Ectodermal cell (in vitro differentiated cells): Measurements from ENCODE around the gene NR5A1.
A peak's percentile ranks its signal among the peaks of the same experiment; 100 is the strongest.

ENCODE experiments used
- H3K27ac ChIP-seq: 2 replicates; pipeline ENCODE4 v1.7.0; 2013; ENCODE audit warnings: mild to moderate bottlenecking, low read depth, low read length; ENCODE audit not compliant: insufficient read depth, poor library complexity, severe bottlenecking
- H3K27me3 ChIP-seq: 2 replicates; pipeline ENCODE4 v1.7.0; 2013; ENCODE audit warnings: mild to moderate bottlenecking, low read length; ENCODE audit not compliant: insufficient read depth, control insufficient read depth, poor library complexity, severe bottlenecking
- H3K36me3 ChIP-seq: one replicate; pipeline ENCODE4 v1.7.0; 2013; ENCODE audit warnings: low read length; ENCODE audit not compliant: control insufficient read depth, insufficient read depth
- H3K4me1 ChIP-seq: one replicate; pipeline ENCODE4 v1.7.0; 2013; ENCODE audit warnings: low read length; ENCODE audit not compliant: control insufficient read depth, insufficient read depth
- H3K4me3 ChIP-seq: 2 replicates; pipeline ENCODE4 v1.7.0; 2013; ENCODE audit warnings: low read depth, low read length, control low read depth; ENCODE audit not compliant: insufficient read depth
- H3K9me3 ChIP-seq: 2 replicates; pipeline ENCODE4 v1.7.0; 2013; ENCODE audit warnings: mild to moderate bottlenecking, low read length, moderate library complexity; ENCODE audit not compliant: control insufficient read depth
- WGBS, 2 experiments: methylation state at CpG; one replicate each; pipeline ENCODE4 v1.1.7; 2013; ENCODE audit warnings: missing lambda C conversion rate in 2 of 2; 5-methylcytosine and 5-hydroxymethylcytosine counted together

Gene NR5A1

DNA sequence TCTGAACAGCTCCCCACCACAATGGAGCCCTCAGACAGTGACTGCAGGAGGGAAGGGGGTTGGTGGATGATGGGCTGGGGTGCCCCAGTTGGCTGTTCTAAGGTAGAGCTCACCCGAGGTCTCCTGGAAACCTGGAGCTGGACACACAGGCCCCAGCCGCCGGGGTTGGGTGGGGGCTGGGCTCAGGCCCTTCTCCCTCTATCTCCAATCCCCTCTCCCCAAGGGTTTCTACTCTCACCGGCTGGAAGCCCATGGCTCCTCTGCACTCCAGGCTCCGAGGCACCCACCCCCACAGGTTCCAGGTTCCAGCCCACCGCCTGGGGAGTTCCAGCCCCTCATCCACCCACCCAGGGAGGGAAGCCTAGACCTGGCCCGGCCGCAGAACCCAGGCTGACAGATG is 766 bp downstream of the NR5A1 start:
- H3K4me3 ChIP-seq, result no peak overlapping the region
- peaks cover 54% of the 10 kb centered on the region for H3K27me3 ChIP-seq
- H3K36me3 ChIP-seq, result no peaks in the 10 kb centered on the region
- no peak overlapping the region for H3K27ac ChIP-seq
- no peaks in the 10 kb centered on the region for H3K9me3 ChIP-seq
- H3K4me1 ChIP-seq, result no peaks in the 10 kb centered on the region
- 81 to 84% methylated on average over 8 of the region's 8 CpGs for WGBS, 2 experiments

DNA sequence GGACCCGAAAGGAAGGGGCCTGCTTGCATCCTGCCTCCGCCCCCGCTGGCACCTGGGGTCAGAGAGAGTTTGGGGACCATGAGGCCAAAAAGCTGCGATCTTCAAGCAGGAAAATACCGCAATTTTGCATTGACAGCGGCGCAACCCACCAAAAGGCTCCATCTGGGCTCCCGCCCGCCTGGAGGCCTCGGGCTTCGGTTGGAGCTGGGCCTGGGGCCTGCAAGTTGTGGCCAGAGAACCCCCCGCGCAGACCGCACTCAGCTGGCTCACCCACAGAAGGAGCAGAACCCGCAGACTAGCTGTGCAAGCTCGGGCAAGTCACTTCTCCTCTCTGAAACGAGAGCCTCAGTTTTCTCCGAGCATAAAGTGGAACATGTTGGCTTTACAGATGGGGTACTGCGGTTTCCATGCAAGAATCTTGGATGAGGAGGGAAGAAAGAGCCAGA is 1.3 kb downstream of the NR5A1 start:
- Histone ChIP-seq H3K27ac (no peak overlapping the region), H3K4me3 (no peak overlapping the region), H3K4me1 (no peaks in the 10 kb centered on the region), H3K9me3 (no peaks in the 10 kb centered on the region), H3K36me3 (no peaks in the 10 kb centered on the region), H3K27me3 (peaks cover 59% of the 10 kb centered on the region)
- WGBS, 2 experiments, result 91 to 92% methylated on average over 19 of the region's 19 CpGs

DNA sequence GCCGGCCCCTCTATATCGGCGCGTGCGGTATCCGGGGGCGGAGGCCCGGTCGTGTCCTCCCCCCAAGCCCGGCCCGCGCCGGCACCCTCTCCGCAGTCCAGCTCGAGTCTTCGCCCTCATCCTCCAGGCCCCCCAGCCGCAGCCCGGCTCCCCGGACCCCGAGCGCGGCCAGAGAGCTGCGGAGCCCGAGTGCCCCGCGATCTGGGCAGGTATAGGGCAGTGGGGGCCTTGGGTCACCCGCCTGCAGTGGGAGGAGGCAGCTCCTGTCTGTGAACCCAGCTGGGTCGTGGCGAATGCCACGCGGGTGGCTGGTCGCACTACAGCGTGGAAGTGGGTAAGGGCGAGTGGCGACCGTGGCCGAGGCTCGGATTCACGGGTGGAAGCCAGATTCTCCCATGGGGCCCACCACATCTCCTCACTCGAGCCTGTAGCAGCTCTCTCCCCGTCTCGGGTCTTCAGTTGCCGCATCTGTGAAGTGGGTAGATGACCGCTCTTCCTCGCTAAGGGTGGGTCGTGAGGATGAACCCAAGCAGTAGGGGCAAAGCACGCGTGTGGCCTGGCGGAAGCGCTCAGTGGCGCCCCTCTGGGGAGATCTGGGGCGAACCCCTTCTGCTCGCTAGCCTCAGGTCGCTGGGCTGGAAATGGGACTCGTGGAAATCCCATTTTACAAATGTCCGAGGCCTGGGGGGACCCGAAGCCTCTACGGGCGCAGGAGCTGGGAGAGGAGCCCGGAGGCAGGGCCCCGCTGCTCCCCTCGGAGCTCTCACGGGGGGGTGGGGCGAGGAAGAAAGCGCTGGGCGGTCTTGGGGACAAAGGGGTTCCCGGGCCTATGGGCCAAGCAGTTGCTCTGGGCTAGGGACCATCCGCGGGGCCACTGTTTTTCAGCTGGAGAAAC is 1.9 kb downstream of the NR5A1 start:
- Histone ChIP-seq H3K9me3 (no peaks in the 10 kb centered on the region), H3K4me3 (peak overlapping the region; percentile 20), H3K27me3 (peaks cover 62% of the 10 kb centered on the region), H3K4me1 (no peaks in the 10 kb centered on the region), H3K36me3 (no peaks in the 10 kb centered on the region), H3K27ac (no peak overlapping the region)
- 43 to 47% methylated on average over 69 of the region's 69 CpGs for WGBS, 2 experiments

DNA sequence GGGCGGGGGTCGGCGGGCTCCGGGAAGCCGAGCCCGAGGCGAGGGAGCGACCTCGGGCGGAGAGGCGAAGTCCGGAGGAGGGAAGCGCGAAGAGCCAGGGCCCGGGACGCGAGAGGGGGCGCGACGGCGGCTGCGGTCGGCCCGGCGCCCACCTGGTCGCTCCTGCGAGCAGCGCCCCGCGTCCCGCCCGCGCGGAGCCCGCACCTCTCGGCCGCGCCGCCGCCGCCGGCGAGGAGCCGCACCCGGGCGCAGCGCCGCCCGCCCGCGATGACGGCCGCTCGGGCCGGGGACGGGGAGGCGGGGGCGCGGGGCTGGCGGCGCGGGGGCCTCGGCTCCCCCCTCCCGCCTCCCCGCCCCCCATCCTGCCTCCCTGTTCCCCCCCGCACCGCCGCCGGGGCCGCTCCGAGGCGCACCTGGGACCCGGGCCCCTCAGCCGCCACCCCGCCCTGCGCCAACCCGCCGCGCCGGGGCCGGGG is 2.6 kb downstream of the NR5A1 start:
- Histone ChIP-seq H3K27me3 (peaks cover 62% of the 10 kb centered on the region), H3K4me3 (peak overlapping the region; percentile 20), H3K9me3 (no peaks in the 10 kb centered on the region), H3K36me3 (no peaks in the 10 kb centered on the region), H3K4me1 (no peaks in the 10 kb centered on the region), H3K27ac (no peak overlapping the region)
- 1% methylated on average over 79 to 80 of the region's 81 CpGs for WGBS, 2 experiments

DNA sequence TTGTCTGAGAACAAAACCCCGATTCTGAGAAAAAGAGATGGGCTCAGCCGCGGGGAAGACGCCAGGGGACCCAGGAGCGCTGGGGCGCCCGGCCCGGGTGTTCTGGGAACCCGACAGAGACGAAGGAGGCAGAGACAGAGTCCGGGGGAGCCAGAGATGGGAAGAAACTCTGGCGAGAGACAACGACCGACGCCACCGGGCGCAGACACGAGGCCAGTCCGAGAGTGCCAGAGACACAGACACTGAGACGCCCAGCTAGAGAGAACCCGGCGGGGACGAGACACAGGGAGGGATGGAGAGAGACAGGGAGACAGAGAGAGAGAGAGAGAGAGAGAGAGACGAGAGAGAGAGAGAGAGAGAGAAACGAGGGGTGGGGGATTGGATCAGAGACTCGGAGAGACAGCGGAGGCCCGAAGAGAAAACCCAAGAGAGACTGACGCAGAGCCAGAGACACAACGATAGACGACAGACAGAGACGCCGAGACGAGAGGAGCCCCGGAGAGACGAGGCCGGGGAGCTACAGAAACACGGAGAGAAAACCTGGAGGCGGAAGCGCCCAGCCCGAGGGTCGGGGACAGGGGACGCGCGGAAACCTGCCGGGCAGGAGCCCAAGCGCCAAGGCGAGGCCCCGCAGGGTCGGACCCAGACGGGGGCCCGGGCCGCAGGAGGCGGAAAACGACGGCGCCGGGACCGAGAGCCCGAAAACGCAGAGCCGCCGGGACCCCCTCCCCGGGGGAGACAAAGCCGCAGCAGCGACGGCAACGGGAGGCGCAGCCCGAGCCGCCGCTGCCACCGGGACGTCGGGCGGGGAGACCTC is 3.3 kb downstream of the NR5A1 start:
- Histone ChIP-seq H3K4me3 (no peak overlapping the region), H3K36me3 (no peaks in the 10 kb centered on the region), H3K9me3 (no peaks in the 10 kb centered on the region), H3K27ac (no peak overlapping the region), H3K4me1 (no peaks in the 10 kb centered on the region), H3K27me3 (peaks cover 62% of the 10 kb centered on the region)
- WGBS, 2 experiments, result 5% methylated on average over 76 of the region's 76 CpGs

DNA sequence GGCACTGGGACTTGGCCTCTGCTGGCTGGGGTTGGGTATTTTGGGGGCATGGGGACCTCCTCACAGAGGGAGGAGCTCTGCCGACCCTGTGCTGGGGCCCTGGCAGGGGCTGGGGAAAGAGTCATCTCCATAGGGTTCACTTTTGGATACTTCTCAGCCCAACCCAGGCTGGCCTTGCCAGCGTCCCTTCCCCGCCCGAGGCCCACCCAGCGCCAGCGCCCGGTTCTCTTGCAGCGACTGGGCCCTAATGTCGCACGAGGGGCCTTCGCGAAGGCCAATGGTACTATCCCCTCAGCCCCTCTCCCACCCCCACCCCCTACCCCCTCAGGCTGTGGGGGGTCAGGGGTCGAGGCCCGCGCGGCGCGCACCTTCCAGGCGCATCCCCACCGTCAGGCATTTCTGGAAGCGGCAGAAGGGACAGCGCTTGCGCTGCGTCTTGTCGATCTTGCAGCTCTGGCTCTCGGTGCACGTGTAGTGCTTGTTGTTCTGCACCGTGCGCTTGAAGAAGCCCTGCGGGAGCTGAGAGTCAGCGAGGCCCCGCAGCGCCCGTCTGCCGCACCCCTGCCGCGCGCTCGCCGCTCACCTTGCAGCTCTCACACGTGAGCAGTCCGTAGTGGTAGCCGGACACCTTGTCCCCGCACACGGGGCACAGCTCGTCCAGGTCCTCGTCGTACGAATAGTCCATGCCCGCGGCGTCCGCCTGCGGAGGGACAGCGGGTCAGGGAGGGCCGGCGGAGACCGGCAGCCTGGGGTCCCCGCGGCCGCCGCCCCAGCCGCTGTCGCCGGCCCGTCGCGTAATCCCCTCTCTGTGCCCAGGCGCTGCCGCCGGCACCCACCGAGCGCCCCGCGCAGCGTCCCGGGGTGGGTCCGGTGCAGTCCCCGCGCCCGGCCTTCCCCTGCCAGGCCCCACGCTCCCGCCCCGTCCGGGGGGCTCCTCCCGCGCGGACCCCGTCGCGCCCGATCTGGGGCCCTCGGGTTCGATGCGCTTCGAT is 4.2 kb downstream of the NR5A1 start:
- peaks cover 62% of the 10 kb centered on the region for H3K27me3 ChIP-seq
- 17 to 18% methylated on average over 96 of the region's 96 CpGs for WGBS, 2 experiments

DNA sequence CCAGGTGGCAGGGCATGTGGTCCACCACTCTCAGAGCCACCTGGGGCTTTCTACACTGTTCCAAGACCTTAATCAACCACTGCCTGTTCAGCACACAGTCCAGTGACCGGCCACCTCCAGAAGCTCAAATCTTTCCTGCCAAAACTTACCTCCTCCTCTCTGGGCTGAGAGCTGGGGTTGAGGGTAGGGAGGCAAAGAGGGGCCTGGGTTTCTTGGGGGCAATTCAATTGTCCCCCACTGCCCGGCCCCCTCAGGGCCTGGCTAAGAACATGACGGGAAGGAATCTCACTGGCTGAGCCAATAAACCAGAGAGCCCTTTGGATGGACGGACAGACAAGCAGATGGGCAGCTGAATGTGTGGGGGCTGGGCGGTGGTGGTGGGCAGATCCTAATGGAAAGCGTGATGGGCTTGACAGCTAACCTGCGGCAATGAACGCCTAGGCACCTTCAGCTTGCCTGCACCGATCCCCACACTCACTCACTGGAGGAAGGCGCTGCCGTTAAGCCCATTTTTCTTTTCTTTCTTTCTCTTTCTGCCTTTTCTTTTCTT is 5.4 kb downstream of the NR5A1 start:
- WGBS, 2 experiments, result 85 to 87% methylated on average over 11 of the region's 11 CpGs

More for the DNA sequence above, 4.2 kb downstream of the NR5A1 start:
- Histone ChIP-seq H3K27ac (no peak overlapping the region), H3K9me3 (no peaks in the 10 kb centered on the region), H3K4me3 (no peak overlapping the region), H3K4me1 (peaks cover 5% of the 10 kb centered on the region), H3K36me3 (no peaks in the 10 kb centered on the region)

DNA sequence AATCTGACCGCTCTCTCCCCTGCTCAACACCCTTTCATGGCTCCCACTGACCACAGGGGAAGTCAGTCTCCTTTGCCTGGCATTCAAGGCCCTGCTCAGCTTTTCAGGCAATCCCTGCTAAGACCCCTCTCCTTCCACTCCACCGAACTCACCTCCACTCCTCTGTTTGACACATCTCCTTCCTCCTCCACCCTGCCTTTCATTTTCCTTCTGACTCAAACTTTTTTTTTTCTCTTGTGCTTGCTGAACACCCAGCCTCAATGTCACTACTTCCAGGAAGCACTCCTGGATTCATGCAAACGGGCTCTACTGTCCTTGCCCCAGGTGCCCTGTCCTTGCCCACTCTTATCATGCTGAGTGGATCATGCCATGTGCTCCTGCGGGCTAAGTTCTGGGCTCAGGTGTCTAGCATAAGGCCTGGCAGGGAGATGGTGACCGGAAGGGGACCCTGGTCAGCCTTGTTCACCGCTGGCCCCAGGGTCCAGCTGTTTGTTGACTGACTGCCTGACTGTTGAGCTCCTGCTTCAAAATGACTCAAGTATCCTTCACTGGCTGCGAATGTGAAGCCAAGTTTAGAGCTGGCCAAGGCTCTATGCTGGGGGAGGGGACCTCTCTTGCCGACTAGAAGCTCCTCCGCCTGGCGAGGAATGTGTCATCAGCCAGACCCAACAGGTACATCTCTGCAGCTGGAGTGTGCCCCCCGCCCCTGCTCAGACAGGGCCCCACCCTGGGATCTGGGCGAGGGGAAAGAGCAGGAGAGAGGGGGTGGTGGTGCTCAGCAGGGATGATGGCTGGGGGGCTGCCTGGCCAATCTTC is 6.2 kb downstream of the NR5A1 start:
- Histone ChIP-seq H3K4me3 (no peak overlapping the region), H3K27me3 (peaks cover 54% of the 10 kb centered on the region), H3K27ac (no peak overlapping the region), H3K4me1 (peaks cover 10% of the 10 kb centered on the region), H3K9me3 (no peaks in the 10 kb centered on the region), H3K36me3 (no peaks in the 10 kb centered on the region)
- WGBS, 2 experiments, result 75 to 77% methylated on average over 12 of the region's 12 CpGs

More for the DNA sequence above, 5.4 kb downstream of the NR5A1 start:
- no peaks in the 10 kb centered on the region for H3K36me3 ChIP-seq
- H3K4me3 ChIP-seq, result no peak overlapping the region
- no peaks in the 10 kb centered on the region for H3K9me3 ChIP-seq
- H3K27ac ChIP-seq, result no peak overlapping the region
- peaks cover 62% of the 10 kb centered on the region for H3K27me3 ChIP-seq
- H3K4me1 ChIP-seq, result peaks cover 6% of the 10 kb centered on the region
